GM18498 (cell line): ENCODE results near the gene E2F1.

Experiments
- ATAC-seq: cut with Tn5 transposase; IDR thresholded peaks from one replicate; pipeline ENCODE4 v1.9.1; 2021; ENCODE audit warnings: mild to moderate bottlenecking, moderate library complexity; ENCODE audit not compliant: unreplicated experiment

Gene E2F1

DNA sequence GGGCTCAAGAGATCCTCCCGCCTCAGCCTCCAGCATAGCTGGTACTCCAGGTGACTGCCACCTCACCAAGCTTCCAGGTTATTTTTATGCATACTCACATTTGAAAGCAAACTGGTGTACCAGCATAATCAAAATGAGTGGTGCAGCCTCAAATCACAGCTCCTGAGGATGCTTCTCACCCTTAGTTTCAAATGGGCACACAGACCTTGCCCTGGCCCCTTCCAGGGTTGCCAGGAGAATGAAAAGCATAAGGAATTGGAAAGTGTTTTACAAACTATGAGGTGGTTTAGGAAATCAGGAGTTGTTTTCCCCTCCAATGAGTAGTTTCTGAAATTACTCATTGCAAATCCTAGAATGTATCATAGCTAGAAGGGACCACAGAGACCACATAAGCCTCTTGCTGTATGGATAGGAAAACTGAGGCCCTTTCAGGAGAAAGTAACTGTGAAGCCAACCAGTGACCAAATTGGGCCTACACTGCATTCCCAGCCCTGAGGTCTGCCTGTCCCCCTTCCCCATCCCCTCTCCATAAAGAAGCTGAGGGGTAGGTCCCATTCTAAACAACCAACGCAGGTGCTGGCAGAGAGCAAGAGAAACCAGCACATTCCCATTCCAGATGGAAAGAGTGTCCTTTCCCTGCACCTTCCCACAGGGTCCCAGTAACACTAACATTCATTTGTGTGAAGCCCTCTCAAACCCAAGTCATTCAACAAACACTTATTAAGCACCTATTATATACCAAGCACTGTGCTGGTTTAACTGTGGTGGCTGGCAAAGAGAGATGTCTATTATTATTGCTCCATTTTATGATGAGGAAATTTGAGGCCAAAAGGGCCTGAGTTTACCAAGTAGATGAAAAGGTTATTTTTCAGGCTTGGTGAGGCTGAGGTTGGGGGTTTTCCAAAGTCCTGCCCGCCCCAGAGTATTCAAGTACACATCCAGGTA, 2.1 kb upstream of the E2F1 start:
- no peak for ATAC-seq

DNA sequence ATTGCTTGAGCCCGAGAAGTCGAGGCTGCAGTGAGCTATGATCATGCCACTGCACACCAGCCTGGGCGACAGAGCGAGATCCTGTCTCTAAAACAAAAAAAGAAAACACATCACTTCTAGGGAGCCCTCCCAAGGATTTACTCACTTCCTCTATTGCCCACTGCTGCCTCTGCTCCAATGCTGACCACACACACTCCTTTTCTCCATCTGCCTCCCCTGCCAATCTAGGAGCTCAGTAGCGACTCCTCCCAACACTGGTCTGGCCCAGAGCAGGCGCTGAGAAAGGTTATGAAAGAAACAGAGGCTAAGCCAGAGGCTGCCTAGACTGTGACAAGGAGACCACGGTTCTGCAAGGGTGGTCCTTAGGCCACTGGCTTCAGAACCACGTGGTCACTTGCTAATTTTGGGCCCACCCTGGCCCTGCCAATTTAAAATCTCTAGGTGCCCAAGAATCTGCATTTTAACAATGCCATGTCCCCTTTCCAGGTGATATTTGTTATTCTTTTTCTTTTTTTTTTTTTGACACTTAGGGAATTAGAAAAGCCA, 1.3 kb upstream of the E2F1 start:
- no peak for ATAC-seq

DNA sequence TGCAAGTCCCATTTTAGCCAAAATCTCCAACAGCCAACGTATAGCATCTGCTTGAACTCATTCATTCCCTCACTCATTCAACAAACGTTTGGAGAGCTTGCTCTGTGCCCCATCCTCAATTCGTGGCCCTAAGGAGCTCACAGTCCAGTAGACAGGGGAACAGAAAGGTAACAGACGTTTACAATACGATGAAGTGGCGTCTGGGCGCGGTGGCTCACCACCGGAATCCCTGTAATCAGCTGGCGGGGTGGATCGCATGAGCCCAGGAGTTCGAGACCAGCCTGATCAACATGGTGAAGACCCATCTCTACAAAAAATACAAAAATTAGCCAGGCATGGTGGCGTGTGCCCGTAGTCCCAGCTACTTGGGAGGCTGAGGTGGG, 790 bp upstream of the E2F1 start:
- no peak for ATAC-seq

DNA sequence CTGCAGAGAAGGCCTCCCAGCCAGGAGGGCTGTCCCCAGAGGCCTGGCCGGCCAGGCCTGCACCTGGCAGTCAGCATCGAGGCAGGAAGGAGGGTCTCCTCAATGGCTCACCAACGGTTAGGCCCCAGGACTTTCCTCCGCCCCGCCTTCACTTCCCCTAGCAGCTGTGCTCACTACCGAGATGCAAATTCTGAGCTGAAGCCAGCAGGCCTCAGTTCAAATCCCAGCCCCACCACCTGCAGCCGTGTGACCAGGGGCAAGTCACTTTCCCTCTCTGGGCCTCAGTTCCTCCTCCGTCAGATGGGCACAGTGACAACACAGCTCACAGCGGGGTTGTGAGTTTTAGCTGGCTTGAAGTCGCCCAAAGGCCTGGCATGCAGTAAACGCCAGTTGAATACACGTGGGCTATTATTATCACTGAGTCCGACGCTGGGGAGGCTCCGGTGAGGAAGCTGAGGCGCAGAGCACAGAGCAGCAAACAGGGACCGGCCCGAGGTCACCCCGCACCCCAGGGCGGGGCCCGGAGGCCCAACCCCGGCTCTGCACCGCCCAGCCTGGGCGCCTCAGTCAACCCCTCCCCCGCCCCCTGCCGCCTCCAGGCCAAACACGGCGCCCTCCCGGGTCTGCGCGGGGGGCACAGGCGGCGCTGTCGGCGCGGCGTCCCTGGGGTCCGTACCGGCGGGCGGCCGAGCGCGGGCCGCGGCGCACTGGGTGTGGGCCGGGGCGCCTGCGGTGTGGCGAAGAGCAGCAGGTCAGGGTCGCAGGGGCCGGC, 671 bp downstream of the E2F1 start:
- peak; percentile 40 for ATAC-seq

DNA sequence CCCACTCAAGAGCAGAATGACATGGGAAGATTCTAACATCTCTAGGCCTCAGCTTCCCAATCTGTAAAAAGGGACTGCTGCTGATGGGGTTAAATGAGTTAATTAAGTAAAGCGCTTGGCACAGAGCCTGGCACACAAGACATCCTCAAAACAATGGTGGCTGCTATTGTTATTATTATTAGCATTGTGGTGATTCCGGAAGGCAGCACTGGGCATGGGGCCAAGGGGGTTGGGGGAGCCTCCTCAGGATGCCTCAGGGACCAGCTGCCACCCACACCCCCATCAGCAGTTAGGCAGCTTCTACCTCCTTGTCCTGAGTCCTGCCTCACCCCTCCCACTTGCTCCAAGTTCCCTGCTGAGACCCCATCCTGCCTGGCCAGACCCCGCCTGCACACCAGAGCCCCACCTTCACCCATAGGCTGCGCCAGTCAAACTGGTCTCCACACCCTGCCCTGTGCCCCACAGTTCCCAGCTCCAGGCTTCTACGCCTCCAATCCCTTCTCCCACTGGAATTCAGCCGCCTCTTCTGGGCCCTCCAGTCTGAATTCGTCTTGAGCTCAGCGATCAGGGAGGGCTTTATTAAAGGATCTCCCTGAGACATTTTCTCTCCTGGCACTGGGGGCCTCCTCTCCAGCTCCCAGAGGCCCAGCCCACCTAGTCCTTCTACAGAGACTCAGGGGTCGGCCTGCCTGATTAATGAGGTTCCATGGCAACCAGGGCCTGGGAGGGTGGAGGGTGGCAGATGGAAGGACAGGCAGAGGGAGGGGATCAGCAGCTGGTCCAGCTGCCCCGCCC, 1.5 kb downstream of the E2F1 start:
- ATAC-seq = no peak

DNA sequence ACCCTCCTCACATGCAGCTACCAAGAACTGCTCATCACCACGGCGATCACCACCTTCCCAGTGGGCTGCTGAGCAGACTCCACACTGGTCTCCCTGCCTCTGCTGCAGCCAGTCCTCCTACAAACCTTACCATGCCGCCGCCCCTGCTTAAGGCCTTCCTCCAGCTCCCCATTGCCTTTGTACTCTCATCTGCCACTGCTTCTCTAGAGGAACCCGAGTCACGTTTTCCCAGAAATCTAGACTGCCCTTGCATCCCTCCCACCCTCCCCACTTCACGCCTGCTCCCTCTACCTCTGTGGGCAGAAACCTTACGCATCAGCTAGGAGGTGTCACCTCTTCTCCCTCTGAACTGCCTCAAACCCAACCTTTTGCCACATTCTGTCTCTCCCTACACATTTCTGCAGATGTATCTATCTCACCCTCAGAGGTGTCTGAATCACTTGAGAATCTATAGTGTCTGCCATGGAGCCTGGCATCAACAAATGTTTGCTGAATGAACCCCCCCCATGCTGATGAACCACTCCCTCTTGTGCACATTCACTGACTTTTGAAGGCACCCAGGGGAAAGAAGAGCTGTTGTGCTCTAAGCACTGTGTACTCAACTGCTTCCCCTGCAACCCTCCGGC, 4.3 kb downstream of the E2F1 start:
- no peak for ATAC-seq

DNA sequence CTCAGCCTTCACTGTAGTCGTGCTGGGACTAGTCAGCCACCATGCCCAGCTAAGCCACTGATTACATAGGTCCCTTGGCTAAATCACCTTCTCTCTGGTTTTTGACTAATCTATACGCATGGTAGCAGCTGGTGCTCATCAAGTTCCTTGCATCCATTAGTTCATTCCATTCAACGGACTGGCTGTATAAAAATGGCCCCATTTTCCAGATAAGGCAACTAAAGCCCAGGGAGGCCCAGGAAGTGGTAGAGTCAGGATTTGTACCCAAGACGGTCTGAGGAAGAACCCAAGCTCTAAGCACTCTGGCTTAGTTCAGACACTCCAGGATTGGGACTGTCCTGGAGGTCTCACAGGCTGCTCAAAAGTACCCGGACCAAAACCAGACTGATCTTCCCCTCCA, 4.9 kb downstream of the E2F1 start:
- ATAC-seq = no peak

DNA sequence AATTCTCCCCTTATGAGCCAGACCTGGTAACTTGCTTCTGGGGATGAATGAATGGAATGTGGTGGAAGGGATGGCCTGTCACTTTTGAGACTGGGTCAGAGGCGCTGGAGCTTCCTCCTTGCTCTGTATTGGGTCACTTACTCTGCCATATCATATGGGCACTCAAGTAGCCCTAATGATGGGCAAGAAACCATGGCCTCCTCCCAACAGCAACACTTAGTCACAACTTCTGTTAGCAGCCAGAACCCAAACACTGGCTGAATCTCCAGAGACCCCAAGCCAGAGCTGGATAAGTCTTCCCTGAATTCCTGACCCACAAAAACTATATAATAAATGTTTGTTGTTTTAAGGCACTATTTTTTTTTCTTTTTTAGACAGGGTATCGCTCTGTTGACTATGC, 5.5 kb downstream of the E2F1 start:
- no peak for ATAC-seq

DNA sequence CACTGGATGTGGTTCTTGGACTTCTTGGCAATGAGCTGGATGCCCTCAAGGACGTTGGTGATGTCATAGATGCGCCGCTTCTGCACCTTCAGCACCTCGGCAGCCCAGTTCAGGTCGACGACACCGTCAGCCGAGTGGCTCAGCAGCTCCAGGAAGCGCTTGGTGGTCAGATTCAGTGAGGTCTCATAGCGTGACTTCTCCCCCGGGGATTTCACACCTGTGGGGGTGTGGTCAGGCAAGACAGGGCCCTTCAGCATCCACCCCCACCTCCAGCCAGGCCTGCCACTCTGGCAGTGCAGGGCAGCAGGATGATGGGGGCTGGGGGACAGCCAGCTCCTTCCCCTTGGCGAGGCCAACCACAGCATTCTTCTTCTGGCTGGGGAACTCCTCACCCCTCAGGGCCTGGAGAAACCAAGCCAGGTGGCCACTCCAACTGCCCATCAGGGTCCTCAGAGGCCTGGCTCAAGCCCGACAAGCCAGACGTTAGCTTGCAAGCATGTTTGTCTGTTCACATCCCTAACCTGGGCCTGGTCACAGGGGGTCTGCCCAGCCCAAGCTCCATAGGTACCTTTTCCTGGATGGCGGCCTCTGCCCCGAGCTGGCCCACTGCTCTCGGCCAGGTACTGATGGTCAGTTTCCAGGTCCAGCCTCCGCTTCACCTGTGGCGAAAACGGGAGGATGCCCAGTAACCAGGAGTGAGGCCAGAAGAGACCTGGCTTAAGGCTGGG, 6.3 kb downstream of the E2F1 start:
- ATAC-seq = peak; percentile 60

DNA sequence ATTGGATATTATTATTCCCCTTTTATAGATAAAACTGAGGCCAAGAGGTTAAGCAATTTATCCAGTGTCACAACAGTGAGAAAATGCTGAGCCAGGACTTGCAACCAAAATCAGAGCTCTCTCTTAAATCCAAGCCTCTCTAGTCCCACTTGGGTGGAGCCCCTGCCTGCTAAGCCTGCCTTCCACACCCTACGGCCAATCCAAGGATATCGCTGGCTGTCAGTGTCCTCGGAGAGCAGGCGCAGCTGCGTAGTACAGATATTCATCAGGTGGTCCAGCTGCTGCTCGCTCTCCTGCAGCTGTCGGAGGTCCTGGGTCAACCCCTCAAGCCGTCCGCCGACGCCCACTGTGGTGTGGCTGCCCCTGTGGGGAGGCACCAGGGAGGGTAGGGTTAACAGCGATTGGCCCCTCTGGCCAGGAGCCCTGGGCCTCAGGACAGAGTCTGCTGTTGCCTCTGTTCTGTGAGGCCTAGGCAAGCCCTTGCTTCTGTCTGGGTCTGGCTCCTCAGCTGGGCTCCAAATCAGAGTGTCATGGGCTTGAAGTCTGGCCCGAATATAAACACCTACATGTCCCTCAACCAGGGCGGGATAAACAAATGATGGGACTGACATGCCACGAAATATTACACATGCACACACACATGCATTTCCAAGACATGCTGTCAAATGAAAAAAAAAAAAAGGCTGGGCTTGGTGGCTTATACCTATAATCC, 8.0 kb downstream of the E2F1 start:
- no peak for ATAC-seq

DNA sequence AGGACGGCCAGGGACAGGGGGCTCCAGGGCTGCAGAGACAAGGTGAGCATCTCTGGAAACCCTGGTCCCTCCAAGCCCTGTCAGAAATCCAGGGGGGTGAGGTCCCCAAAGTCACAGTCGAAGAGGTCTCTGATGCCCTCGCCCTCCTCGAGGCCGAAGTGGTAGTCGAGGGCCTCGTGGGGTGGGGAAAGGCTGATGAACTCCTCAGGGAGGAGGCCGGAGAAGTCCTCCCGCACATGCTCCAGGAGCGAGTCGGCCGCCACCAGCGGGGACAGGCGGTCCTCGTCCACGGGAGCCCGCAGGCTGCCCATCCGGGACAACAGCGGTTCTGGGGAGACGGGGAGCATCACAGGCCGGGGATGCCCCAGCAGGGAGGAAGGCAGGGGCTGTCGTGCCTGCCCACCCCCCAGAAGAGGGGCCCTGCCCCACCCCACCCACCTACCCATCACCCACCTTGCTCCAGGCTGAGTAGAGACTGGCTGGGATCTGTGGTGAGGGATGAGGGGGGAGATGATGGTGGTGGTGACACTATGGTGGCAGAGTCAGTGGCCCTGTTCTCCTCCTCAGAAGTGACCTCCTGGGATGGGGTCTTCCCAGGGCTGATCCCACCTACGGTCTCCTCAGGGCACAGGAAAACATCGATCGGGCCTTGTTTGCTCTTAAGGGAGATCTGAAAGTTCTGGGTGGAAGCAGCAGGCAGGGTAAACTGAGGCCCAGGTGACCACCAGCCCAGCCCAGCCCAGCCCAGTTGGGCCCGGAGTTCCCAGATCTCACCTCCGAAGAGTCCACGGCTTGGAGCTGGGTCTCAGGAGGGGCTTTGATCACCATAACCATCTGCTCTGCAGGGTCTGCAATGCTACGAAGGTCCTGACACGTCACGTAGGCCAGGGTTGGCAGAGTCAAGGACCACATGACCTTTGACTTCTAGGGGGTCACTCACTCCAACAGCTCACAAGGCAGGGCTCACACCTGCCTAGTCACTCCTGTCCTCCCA, 9.2 kb downstream of the E2F1 start:
- no peak for ATAC-seq

DNA sequence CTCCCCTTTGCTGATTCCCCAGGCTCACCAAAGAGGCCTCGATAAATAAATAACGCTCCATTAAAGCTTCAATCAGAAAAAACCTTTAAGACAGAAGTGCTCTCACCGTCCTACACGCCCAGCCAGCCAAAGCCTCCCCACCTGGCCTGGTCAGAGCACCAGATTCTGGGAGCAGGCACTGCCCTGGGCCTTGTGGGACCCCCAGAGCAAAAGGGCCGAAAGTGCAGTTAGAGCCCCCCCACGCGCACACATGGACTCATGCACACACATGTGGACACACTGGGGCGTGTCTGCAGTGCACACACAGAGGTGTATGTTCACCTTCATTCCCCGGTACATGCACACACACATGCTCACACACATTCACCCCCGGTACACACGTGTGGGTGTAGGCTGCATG, 10.1 kb downstream of the E2F1 start:
- ATAC-seq = no peak

DNA sequence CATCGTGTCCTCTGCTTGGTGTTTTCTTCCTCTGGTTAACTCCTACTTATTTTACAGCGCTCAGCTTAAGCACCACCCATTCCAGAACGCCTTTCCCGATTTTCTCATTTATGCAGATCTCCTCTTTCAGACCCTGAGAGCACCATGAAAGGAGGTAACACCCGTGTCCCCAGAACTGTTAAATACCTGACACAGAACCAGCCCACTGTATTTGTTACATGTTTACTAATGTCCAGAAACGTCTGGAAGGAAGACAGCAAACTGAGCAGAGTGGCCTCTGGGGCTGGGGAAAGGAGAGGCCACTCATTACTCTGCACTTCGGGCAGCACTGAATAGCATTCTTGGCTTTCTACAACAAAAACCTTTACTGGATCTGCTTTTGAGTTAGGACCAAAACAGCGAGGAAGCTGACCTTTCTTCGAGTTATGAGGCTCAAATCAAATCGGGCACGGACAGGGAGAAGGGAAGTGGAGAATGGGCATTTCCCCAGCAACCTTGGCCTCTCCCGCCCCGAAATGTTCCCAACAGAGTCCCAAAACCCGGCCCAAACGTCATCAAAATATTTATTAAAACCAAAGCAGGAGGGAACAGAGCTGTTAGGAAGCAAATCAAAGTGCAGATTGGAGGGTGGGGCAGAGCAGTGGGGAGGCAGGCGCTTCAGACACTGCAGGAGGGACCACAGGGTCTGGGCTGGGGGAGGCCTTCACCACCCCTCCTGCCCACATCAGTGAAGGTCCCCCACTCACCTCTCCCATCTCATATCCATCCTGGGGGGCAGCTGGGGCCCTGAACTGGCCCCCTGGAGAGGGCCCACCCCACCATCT, 10.8 kb downstream of the E2F1 start:
- no peak for ATAC-seq

DNA sequence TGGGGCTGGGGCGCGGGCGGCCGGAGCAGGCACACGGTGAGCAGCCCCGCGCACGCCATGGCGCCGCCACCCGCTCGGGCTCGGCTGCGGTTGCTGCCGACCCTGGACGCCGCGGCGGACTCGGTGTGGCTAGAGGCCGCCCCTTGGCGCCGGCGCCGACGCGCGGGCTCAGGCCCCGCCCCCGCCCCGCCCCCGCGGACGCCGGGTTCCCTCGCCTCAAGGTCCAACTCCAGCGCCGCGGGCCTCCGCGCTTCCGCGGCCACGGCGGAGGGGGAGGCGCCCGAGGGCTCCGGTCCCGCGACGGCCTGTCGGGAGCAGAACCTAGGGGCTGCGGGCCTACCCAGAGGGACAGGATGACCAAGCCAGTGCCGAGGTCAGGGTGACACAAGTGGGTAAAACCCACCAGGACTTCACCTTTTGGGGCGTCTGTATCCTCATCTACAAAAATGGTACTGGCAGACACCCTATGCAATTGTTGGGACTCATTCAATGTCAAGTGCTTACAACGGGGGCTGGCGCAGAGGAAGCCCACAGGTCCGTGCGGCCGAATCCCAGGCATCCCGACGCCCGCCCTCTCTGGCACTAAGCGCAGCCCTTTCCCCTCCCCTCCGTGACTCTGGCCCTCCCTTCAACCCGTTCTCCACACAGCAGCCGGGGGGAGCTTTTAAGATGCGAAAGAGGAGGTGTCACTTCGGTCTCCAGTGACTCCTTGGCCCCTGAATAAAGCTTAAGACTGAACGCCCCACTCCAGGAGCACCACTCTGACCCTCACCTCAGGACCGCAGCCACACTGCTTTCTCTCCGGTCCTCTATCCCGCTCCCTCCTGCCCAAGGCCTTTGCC, 11.7 kb downstream of the E2F1 start, which contains the start of gene NECAB3:
TSS of gene NECAB3 (minus strand) at position 135 of the 842 bp plus-strand sequence. CDS start at position 59, 76 bp downstream.
- peak; percentile 75 for ATAC-seq

DNA sequence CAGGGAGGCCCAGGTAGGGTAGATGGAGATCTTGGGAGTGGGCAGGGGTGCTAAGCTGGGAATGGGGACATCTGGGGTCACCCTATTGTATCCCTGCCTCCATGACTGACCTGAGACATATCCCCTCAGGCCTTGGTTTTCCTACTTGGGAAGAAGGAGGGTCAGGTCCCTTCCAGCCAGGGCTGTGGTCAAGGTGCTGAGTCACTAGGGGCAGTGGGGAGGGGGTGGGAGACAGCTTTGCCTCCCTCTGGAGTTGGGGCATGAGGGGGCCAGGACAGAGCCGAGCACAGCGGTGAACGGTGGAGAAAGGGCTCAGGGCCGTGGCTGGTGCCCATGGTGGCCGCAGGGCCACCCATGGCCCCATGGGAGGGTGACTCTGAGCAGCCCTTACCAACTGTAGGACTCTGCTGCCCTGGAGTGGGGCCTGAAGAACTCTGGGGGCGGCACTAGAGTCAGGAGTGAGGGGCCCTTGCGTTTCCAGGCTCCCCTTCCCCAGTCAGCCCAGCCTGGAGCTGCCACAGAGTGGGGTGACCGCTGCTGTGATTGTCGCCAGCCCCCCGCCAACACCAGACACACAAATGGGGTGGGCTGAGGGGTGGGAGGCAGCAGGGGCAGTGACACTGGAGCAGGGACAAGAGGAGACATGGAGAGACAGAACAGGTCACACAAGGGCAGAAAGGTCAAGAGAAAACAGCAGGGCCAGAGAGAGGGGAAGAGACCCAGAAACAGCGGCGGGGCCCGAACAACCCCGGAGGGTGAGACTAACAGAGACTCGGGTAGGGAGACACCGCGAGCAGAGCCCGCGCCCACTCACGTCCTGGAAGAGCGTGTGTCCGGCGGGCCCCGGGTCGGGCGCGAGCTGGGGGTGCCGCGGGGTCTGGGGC, 12.5 kb downstream of the E2F1 start:
- ATAC-seq = peak; percentile 39
